GM12878 (cell line): ENCODE measurements around the gene PRRT3. TPM values are rescaled to one million over a fixed set of nuclear protein-coding genes. Genes with fewer than 3 reads are reported as not detected.
A peak's percentile ranks its signal among the peaks of the same experiment; 100 is the strongest.

ENCODE experiments used
- BHLHE40 ChIP-seq, 2 experiments: fragments of 450-650 bp in 1 of 2; IDR thresholded peaks; 2 replicates each; pipeline ENCODE4 v1.6.1; 2011 to 2017; ENCODE audit warnings: low read depth in 2 of 2, borderline replicate concordance in 1 of 2, improper control_type of control experiment in 1 of 2, low read length in 1 of 2, mild to moderate bottlenecking in 1 of 2
- CREM ChIP-seq: IDR thresholded peaks from 2 replicates; pipeline ENCODE4 v1.6.1; 2014; ENCODE audit warnings: antibody characterized with exemption, low read depth
- HSF1 ChIP-seq: fragments of 150-350 bp; IDR thresholded peaks from 2 replicates; pipeline ENCODE4 v1.6.1; 2014; ENCODE audit warnings: mild to moderate bottlenecking, low read depth, low read length
- KAT2A ChIP-seq: conservative IDR thresholded peaks from 2 replicates; pipeline ENCODE4 v1.6.1; 2011; ENCODE audit warnings: low read depth, low read length; ENCODE audit not compliant: control insufficient read depth
- KDM1A ChIP-seq: fragments of 200-600 bp; sonication (generic); IDR thresholded peaks from 2 replicates; pipeline ENCODE4 v1.6.1; 2016; ENCODE audit warnings: borderline replicate concordance
- MEF2A ChIP-seq: IDR thresholded peaks from 2 replicates; pipeline ENCODE4 v1.6.1; 2011; ENCODE audit warnings: low read depth, mild to moderate bottlenecking, low read length, moderate library complexity; ENCODE audit not compliant: insufficient read depth
- NKRF ChIP-seq: fragments of 450-650 bp; conservative IDR thresholded peaks from 2 replicates; pipeline ENCODE4 v1.6.1; 2017; ENCODE audit warnings: mild to moderate bottlenecking, moderate library complexity
- NR2C1 ChIP-seq: fragments of 450-650 bp; IDR thresholded peaks from 2 replicates; pipeline ENCODE4 v1.6.1; 2017; ENCODE audit warnings: antibody characterized with exemption, mild to moderate bottlenecking, moderate library complexity
- RB1 ChIP-seq: fragments of 450-650 bp; formaldehyde crosslinking; IDR thresholded peaks from 2 replicates; pipeline ENCODE4 v1.6.1; 2017; ENCODE audit warnings: mild to moderate bottlenecking, borderline replicate concordance
- RELB ChIP-seq: fragments of 450-650 bp; IDR thresholded peaks from 2 replicates; pipeline ENCODE4 v1.6.1; 2017; ENCODE audit warnings: low read depth, mild to moderate bottlenecking, moderate library complexity
- SMAD1 ChIP-seq: fragments of 450-650 bp; IDR thresholded peaks from 2 replicates; pipeline ENCODE4 v1.6.1; 2018; ENCODE audit warnings: mild to moderate bottlenecking, low read depth; ENCODE audit not compliant: partially characterized antibody
- SMARCA5 ChIP-seq: fragments of 450-650 bp; IDR thresholded peaks from 2 replicates; pipeline ENCODE4 v1.6.1; 2017; ENCODE audit warnings: mild to moderate bottlenecking
- SPI1 ChIP-seq: IDR thresholded peaks from 2 replicates; pipeline ENCODE4 v1.6.1; 2011; ENCODE audit warnings: low read depth, mild to moderate bottlenecking, low read length, moderate library complexity, borderline replicate concordance; ENCODE audit not compliant: insufficient read depth
- TAF1 ChIP-seq: IDR thresholded peaks from 2 replicates; pipeline ENCODE4 v1.6.1; 2011; ENCODE audit warnings: mild to moderate bottlenecking, low read depth, low read length, borderline replicate concordance
- TBL1XR1 ChIP-seq: IDR thresholded peaks from 2 replicates; pipeline ENCODE4 v1.6.1; 2012; ENCODE audit warnings: low read depth, low read length, improper control_type of control experiment
- TCF7 ChIP-seq: IDR thresholded peaks from 2 replicates; pipeline ENCODE4 v1.6.1; 2014; ENCODE audit warnings: antibody characterized with exemption, borderline replicate concordance
- YBX1 ChIP-seq: fragments of 450-650 bp; IDR thresholded peaks from 2 replicates; pipeline ENCODE4 v1.6.1; 2016; ENCODE audit warnings: antibody characterized with exemption
- ZBED1 ChIP-seq: IDR thresholded peaks from 2 replicates; pipeline ENCODE4 v1.6.1; 2016; ENCODE audit warnings: borderline replicate concordance
- ZNF274 ChIP-seq: IDR thresholded peaks from one replicate; pipeline ENCODE4 v1.8.0; 2011; ENCODE audit not compliant: insufficient read length, insufficient read depth
- ZNF384 ChIP-seq: IDR thresholded peaks from 2 replicates; pipeline ENCODE4 v1.6.1; 2012; ENCODE audit warnings: low read depth, mild to moderate bottlenecking, low read length, improper control_type of control experiment, borderline replicate concordance
- ZNF687 ChIP-seq: fragments of 450-650 bp; IDR thresholded peaks from 2 replicates; pipeline ENCODE4 v1.6.1; 2017; ENCODE audit warnings: mild to moderate bottlenecking, moderate library complexity
- polyA plus RNA-seq, 11 experiments: library from polyadenylated mRNA; depleted of rRNA in 4 of 11; unstranded in 6 of 11; stranded (reverse) in 5 of 11; fragments of >200 nt; fragmentation: Nextera tagmentation in 4 of 11; fragmentation: Illumina TruSeq in 1 of 11; extraction: Ambion mirVana in 4 of 11; extraction: Trizol in 1 of 11; gene quantifications; 1 replicate in 1 of 11; 2 replicates in 10 of 11; pipeline versions ENCODE4 v1.2.1 to v1.2.3, GENCODE V29; 2011 to 2016; ENCODE audit warnings: inconsistent platforms in 2 of 11, missing spikeins in 2 of 11, low read depth in 1 of 11
- total RNA-seq, 4 experiments: library from RNA; depleted of rRNA in 3 of 4; stranded (reverse); fragments of >200 nt in 3 of 4; fragmentation: Illumina TruSeq in 1 of 4; extraction: Trizol in 1 of 4; gene quantifications; 2 replicates each; pipeline versions ENCODE4 v1.2.1 to v1.2.3, GENCODE V29; 2013 to 2021

The PRRT3 gene
- total and polyA plus RNA-seq, 10 of the 15 experiments (the other 5 are each of a cell fraction or from before 2014, with no cell fraction given) = 0.53 to 18.0 (median 7.1) TPM

- TF ChIP-seq ZNF687 (peak; percentile 89), TAF1 (no peak), HSF1 (no peak), SPI1 (peak; percentile 29; the same call in 1 of the 2 replicates), ZNF274 (no peak), TBL1XR1 (no peak), KAT2A (no peak), BHLHE40 (IDR thresholded peaks at IDR 0.05; ENCODE audit: borderline replicate concordance in 1 of 2, low read depth in 2 of 2, low read length in 1 of 2) (peak; percentile 40 to 89; a peak in 3 of 4 replicates), RELB (no peak), MEF2A (no peak), KDM1A (no peak), NKRF (0 out of 2 replicates have a peak, but pooled peaks have one; percentile 36), RB1 (peak; percentile 69; the same call in 1 of the 2 replicates), CREM (no peak), NR2C1 (no peak), SMARCA5 (peak; percentile 78; the same call in 1 of the 2 replicates), SMAD1 (no peak), ZNF384 (no peak), TCF7 (no peak), YBX1 (no peak), ZBED1 (no peak)
Observed at GRCh38 chr3:9915254-9916141, 36.7 kb downstream of the PRRT3 start (continued).
